GM12872 (cell line): Measurements from ENCODE around the gene LRRK1.

Source experiments
- CTCF ChIP-seq: IDR thresholded peaks from 3 replicates; pipeline ENCODE4 v1.5.1; 2011; ENCODE audit warnings: low read depth, mild to moderate bottlenecking, low read length, moderate library complexity; ENCODE audit not compliant: insufficient read depth

The LRRK1 gene

GRCh38 chr15:100942656-100943425 is 23.7 kb downstream of the LRRK1 start:
- TF ChIP-seq CTCF: no peak

- TF ChIP-seq CTCF: no peak
These were observed 25.2 kb downstream of the LRRK1 start for GRCh38 chr15:100944244-100944895.

GRCh38 chr15:100944986-100945385 is 25.8 kb downstream of the LRRK1 start:
- no peak for TF ChIP-seq CTCF

GRCh38 chr15:100947760-100948429 is 28.7 kb downstream of the LRRK1 start:
- TF ChIP-seq CTCF: no peak

GRCh38 chr15:100948430-100948762 is 29.2 kb downstream of the LRRK1 start:
- TF ChIP-seq CTCF: no peak

- no peak for TF ChIP-seq CTCF
These were observed 30.5 kb downstream of the LRRK1 start for GRCh38 chr15:100949691-100950090.

GRCh38 chr15:100951965-100952364 is 32.8 kb downstream of the LRRK1 start:
- TF ChIP-seq CTCF: no peak
